Measurements from ENCODE around the gene GLRA3.
"Not testable (repeated sequence)": the region's sequence is repeated elsewhere in the genome, so short reads cannot be mapped to it uniquely, and the experiment has no call there.

Gene GLRA3

DNA sequence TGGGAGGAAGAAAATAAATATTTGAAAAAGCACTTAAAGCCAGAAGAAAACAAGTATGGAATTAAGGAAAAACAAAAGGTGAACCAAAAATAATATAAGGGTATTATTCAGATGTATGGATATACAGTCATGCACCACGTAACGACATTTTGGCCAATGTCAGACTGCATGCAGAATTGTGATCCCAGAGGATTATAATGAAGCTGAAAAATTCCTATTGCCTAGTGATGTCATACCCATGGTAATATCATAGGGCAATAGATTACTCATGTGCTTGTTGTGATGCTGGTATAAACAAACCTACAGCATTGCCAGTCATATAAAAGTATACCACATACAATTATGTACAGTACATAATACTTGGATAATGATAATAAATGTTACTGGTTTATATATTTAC, 20.9 kb downstream of the GLRA3 start:
- H3K9ac ChIP-seq (ENCODE audit: low read depth, low read length) = no peak overlapping the region
- H3K27ac ChIP-seq (ENCODE audit: low read length) = no peak overlapping the region
- no peak overlapping the region for H3K4me3 ChIP-seq (ENCODE audit: low read length)
- H3K27me3 ChIP-seq (ENCODE audit: insufficient read depth, low read length) = no peaks in the 10 kb centered on the region
- H3K36me3 ChIP-seq (ENCODE audit: insufficient read depth, low read depth, low read length) = no peaks in the 10 kb centered on the region
- H3K4me1 ChIP-seq (ENCODE audit: insufficient read depth, low read length) = no peaks in the 10 kb centered on the region; the same call in 1 of the 2 replicates
- H3K9me3 ChIP-seq (ENCODE audit: insufficient read depth, low read depth, low read length) = no peaks in the 10 kb centered on the region

DNA sequence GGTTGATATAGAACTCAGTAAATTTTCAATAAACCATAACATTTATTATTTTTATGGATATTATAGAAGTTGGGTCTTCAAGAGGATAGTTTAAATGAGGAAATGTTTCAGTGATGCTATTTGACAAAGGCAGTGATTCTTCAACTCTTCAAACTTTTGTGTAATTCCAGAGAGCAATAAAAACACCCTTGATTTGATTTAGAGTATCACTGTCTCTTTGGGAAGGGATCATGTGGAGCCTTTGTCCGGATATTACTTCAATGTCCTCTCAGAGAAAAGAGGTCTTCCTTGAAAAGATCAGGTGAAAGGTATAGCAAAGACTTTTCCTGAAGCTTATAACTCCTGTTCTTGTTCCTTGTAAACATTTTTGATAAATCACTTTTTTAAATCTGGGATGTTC, 23.3 kb downstream of the GLRA3 start:
- H3K9ac ChIP-seq (ENCODE audit: low read depth, low read length) = no peak overlapping the region
- H3K4me3 ChIP-seq (ENCODE audit: low read length) = no peak overlapping the region
- H3K9me3 ChIP-seq (ENCODE audit: insufficient read depth, low read depth, low read length) = peaks cover 8% of the 10 kb centered on the region; the same call in 1 of the 2 replicates
- no peak overlapping the region for H3K27ac ChIP-seq (ENCODE audit: low read length)
- H3K4me1 ChIP-seq (ENCODE audit: insufficient read depth, low read length) = no peaks in the 10 kb centered on the region; the same call in 1 of the 2 replicates
- no peaks in the 10 kb centered on the region for H3K27me3 ChIP-seq (ENCODE audit: insufficient read depth, low read length)
- H3K36me3 ChIP-seq (ENCODE audit: insufficient read depth, low read depth, low read length) = no peaks in the 10 kb centered on the region

DNA sequence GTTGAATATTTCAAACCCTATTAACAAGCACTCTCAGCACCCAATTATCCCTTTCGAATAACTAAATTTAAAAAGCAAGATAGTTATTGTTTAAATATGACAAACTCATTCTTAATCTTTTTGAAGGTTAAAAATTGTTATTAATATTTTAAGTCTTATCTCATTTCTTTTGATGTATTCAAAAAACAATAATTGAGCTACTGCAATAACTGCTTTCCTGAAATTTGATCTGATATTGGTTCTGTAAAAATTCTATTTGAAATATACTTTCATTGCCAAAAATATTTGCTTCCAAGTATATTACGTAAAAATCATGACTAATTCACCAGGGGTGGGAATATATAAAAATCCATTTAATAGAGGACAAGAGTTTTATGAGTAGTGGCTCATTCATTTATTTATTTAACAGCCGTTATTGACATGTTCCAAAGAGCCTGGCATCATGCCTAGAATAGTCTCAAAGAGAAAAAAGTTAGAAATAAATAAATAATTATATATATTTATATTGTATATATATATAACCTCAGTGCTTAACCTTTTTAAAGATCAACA, 34.4 kb downstream of the GLRA3 start:
- Histone ChIP-seq H3K4me1 (ENCODE audit: insufficient read depth, low read length) (no peaks in the 10 kb centered on the region), H3K36me3 (ENCODE audit: insufficient read depth, low read depth, low read length) (no peaks in the 10 kb centered on the region), H3K27me3 (ENCODE audit: insufficient read depth, low read length) (no peaks in the 10 kb centered on the region)

DNA sequence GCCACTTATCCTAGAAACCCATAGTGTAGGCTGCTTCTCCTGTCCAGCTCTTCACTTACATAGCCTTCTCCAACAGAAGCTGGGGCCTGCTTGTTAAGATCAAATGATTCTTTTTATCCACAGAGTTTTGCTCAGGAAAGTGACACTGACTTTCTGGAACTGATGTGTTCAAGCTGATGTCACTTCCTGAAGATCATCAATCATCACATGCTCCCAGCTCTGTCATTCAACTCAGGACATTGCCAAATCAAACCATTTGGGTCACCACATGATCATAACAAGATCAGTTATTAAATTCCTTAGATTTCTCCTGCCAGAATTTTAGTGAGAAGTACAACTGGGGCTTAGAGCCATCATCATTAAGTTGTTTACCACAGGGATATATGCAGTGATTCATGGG, 39.4 kb downstream of the GLRA3 start:
- Histone ChIP-seq H3K9ac (ENCODE audit: low read depth, low read length) (no peak overlapping the region), H3K4me3 (ENCODE audit: low read length) (no peak overlapping the region), H3K27ac (ENCODE audit: low read length) (no peak overlapping the region), H3K27me3 (ENCODE audit: insufficient read depth, low read length) (no peaks in the 10 kb centered on the region), H3K9me3 (ENCODE audit: insufficient read depth, low read depth, low read length) (no peaks in the 10 kb centered on the region), H3K4me1 (ENCODE audit: insufficient read depth, low read length) (no peaks in the 10 kb centered on the region), H3K36me3 (ENCODE audit: insufficient read depth, low read depth, low read length) (no peaks in the 10 kb centered on the region)

More for the DNA sequence above, 34.4 kb downstream of the GLRA3 start:
- H3K9me3 ChIP-seq (ENCODE audit: insufficient read depth, low read depth, low read length) = no peaks in the 10 kb centered on the region
- H3K27ac ChIP-seq (ENCODE audit: low read length) = no peak overlapping the region
- no peak overlapping the region for H3K4me3 ChIP-seq (ENCODE audit: low read length)
- H3K9ac ChIP-seq (ENCODE audit: low read depth, low read length) = no peak overlapping the region

DNA sequence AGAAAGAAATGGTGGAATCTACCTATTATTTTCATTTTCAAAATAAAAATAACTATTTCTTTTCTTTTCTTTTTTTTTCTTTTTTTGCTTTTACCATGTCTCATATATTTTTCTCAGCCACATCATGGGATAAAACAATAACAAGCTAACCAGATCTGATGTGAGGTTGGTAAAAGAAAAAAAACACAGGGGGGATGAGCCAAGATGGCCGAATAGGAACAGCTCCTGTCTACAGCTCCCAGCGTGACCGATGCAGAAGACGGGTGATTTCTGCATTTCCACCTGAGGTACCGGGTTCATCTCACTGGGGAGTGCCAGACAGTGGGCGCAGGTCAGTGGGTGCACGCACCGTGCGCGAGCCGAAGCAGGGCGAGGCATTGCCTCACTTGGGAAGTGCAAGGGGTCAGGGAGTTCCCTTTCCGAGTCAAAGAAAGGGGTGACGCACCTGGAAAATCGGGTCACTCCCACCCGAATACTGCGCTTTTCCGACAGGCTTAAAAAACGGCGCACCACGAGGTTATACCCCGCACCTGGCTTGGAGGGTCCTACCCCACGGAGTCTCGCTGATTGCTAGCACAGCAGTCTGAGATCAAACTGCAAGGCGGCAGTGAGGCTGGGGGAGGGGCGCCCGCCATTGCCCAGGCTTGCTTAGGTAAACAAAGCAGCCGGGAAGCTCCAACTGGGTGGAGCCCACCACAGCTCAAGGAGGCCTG, 50.6 kb downstream of the GLRA3 start:
- H3K27me3 ChIP-seq (ENCODE audit: insufficient read depth, low read length); H3K4me3 ChIP-seq (ENCODE audit: low read length); H3K4me1 ChIP-seq (ENCODE audit: insufficient read depth, low read length); H3K36me3 ChIP-seq (ENCODE audit: insufficient read depth, low read depth, low read length); H3K9ac ChIP-seq (ENCODE audit: low read depth, low read length); H3K9me3 ChIP-seq (ENCODE audit: insufficient read depth, low read depth, low read length); H3K27ac ChIP-seq (ENCODE audit: low read length): not testable (repeated sequence)

DNA sequence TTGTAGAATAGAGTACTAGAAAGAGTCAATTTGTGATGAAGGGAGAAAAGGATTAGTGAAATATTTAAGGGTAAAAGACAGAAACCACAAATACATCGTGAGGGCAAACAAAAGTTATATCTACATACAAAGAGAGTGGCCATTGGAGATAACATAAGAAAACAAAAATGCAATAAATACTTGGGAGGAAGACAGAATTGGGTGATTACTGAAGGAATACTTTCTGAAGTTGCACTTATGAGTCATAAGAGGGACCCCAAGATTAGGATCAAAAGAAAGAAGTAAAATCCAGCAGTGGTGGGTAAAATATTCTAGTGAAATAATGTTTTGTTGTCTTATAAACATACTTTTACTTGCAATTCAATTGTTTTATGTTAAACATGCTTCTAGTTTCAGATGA, 53.7 kb downstream of the GLRA3 start:
- Histone ChIP-seq H3K27me3 (ENCODE audit: insufficient read depth, low read length) (no peaks in the 10 kb centered on the region), H3K36me3 (ENCODE audit: insufficient read depth, low read depth, low read length) (no peaks in the 10 kb centered on the region)

DNA sequence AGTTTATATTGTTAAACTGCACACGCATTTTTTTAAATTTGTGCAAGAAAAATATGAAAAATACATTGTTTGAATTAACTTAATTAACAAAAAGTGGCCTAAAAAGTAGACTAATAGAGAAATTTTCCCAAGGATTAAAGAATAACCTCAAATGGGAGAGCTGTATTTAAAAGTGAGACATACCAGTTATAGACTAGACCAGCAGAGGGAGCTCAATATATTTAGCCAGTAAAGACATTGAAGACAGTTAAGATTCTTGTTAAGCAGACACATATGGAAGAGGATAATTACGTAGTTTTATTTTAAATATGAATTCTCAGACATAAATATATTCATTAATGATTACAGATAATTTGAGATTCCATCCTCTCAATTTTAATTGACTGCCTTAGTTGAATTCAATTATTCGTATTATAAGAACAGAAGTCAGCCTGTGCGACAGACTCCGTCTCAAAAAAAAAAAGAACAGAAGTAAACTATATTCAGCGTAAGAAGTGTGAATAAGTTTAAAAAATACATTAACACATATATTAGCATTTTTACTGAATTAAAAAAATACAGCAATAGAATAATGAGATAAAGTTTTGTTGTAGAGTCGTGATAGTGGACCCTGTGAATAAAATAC, 64.8 kb downstream of the GLRA3 start:
- Histone ChIP-seq H3K36me3 (ENCODE audit: insufficient read depth, low read depth, low read length) (no peaks in the 10 kb centered on the region), H3K9me3 (ENCODE audit: insufficient read depth, low read depth, low read length) (no peaks in the 10 kb centered on the region), H3K4me1 (ENCODE audit: insufficient read depth, low read length) (no peaks in the 10 kb centered on the region), H3K9ac (ENCODE audit: low read depth, low read length) (no peak overlapping the region), H3K27ac (ENCODE audit: low read length) (no peak overlapping the region), H3K27me3 (ENCODE audit: insufficient read depth, low read length) (no peaks in the 10 kb centered on the region), H3K4me3 (ENCODE audit: low read length) (no peak overlapping the region)

More for the DNA sequence above, 53.7 kb downstream of the GLRA3 start:
- H3K4me1 ChIP-seq (ENCODE audit: insufficient read depth, low read length) = no peaks in the 10 kb centered on the region
- no peak overlapping the region for H3K4me3 ChIP-seq (ENCODE audit: low read length)
- no peaks in the 10 kb centered on the region for H3K9me3 ChIP-seq (ENCODE audit: insufficient read depth, low read depth, low read length)
- no peak overlapping the region for H3K27ac ChIP-seq (ENCODE audit: low read length)
- no peak overlapping the region for H3K9ac ChIP-seq (ENCODE audit: low read depth, low read length)

DNA sequence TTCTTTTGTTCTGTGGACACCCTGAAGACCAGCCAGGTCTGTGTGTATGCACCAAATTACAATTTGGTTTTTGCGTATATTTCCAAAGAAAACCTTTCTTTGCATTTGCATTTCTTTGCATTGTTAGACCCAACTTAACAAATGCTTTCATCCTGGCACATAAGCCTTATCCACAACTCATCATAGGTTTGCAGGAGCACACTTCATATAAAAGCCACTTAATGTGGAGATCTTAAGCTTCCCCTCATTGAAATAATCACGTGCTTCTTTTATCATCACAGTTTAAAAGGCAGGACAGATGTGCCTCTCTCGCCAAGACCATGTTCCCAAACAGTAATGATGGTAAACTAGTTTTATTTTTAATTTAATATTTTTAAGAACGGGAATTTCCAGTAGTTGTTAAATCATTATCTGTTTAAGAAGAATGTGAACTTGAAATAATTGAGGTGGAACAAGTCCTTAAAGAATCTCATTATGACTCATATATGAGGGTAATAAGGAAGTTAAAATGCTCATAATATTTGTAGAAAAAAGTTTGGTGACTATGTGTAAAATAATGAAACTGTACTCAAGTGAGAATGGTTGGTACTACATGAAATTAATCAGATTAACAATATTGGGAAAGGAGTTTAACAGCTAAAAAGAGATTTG, 65.5 kb downstream of the GLRA3 start:
- no peaks in the 10 kb centered on the region for H3K27me3 ChIP-seq (ENCODE audit: insufficient read depth, low read length)
- H3K4me1 ChIP-seq (ENCODE audit: insufficient read depth, low read length) = no peaks in the 10 kb centered on the region
- H3K9me3 ChIP-seq (ENCODE audit: insufficient read depth, low read depth, low read length) = no peaks in the 10 kb centered on the region
- no peak overlapping the region for H3K9ac ChIP-seq (ENCODE audit: low read depth, low read length)
- H3K4me3 ChIP-seq (ENCODE audit: low read length) = no peak overlapping the region
- no peaks in the 10 kb centered on the region for H3K36me3 ChIP-seq (ENCODE audit: insufficient read depth, low read depth, low read length)
- no peak overlapping the region for H3K27ac ChIP-seq (ENCODE audit: low read length)

DNA sequence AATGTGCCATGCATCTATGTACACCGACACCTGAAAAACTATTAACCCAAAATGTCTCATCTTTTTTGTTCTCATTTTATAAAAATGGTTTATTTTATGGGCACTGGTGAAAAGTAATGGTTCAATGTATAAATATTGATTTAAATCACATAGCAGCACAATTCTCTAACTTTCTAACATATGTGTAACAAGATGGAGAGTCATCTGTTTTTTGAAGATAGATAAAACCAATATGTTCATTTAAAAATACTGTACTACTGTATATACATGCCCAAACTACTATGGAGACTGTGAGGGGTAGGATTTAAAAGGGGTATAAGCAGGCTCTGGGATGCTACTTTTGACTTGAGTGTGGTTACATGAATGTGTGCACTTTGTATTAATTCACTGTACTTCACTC, 67.6 kb downstream of the GLRA3 start:
- no peaks in the 10 kb centered on the region for H3K27me3 ChIP-seq (ENCODE audit: insufficient read depth, low read length)
- no peaks in the 10 kb centered on the region for H3K36me3 ChIP-seq (ENCODE audit: insufficient read depth, low read depth, low read length)
- H3K9me3 ChIP-seq (ENCODE audit: insufficient read depth, low read depth, low read length) = no peaks in the 10 kb centered on the region
- H3K4me3 ChIP-seq (ENCODE audit: low read length) = no peak overlapping the region
- no peak overlapping the region for H3K9ac ChIP-seq (ENCODE audit: low read depth, low read length)
- no peaks in the 10 kb centered on the region for H3K4me1 ChIP-seq (ENCODE audit: insufficient read depth, low read length)
- H3K27ac ChIP-seq (ENCODE audit: low read length) = no peak overlapping the region

DNA sequence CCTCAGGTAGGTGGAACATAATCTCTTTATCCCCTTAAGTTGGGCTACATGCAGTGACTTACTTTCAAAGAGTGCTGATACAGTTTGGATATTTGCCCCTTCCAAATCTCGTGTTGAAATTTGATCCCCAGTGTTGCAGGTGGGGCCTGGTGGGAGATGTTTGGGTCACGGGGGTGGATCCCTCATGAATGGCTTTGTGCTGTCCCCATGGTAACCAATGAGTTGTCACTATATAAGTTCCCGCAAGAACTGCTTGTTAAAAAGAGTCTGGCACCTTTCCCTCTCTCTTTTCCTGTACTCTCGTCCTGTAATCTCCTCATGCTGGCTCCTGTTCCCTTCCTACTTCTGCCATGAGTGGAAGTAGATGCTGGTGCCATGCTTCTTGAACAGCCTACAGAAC, 71.3 kb downstream of the GLRA3 start:
- Histone ChIP-seq H3K4me1 (ENCODE audit: insufficient read depth, low read length) (no peaks in the 10 kb centered on the region), H3K4me3 (ENCODE audit: low read length) (no peak overlapping the region), H3K27me3 (ENCODE audit: insufficient read depth, low read length) (no peaks in the 10 kb centered on the region), H3K9me3 (ENCODE audit: insufficient read depth, low read depth, low read length) (no peaks in the 10 kb centered on the region), H3K9ac (ENCODE audit: low read depth, low read length) (no peak overlapping the region), H3K36me3 (ENCODE audit: insufficient read depth, low read depth, low read length) (no peaks in the 10 kb centered on the region), H3K27ac (ENCODE audit: low read length) (no peak overlapping the region)

DNA sequence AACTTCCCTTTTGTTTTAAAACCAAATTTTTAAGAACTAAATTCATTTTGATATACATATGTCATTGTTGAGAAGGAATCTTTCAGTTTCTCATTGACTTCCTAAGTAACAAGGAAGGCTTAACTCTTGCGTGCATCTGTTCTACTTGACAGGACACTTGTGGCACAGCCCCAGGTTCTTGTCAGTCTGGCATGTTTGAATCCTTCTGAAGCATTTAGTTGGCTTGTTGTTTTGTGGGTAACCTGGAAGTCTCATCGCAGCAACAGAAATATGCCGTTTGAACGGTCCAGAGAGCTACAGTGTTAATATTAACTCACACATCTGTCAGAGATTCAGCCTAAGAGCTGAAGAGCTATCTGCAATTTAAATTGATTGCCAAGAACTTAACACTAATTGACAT, 76.0 kb downstream of the GLRA3 start:
- Histone ChIP-seq H3K27me3 (ENCODE audit: insufficient read depth, low read length) (no peaks in the 10 kb centered on the region), H3K4me1 (ENCODE audit: insufficient read depth, low read length) (no peaks in the 10 kb centered on the region), H3K4me3 (ENCODE audit: low read length) (no peak overlapping the region), H3K36me3 (ENCODE audit: insufficient read depth, low read depth, low read length) (no peaks in the 10 kb centered on the region), H3K9me3 (ENCODE audit: insufficient read depth, low read depth, low read length) (no peaks in the 10 kb centered on the region), H3K27ac (ENCODE audit: low read length) (no peak overlapping the region), H3K9ac (ENCODE audit: low read depth, low read length) (no peak overlapping the region)

DNA sequence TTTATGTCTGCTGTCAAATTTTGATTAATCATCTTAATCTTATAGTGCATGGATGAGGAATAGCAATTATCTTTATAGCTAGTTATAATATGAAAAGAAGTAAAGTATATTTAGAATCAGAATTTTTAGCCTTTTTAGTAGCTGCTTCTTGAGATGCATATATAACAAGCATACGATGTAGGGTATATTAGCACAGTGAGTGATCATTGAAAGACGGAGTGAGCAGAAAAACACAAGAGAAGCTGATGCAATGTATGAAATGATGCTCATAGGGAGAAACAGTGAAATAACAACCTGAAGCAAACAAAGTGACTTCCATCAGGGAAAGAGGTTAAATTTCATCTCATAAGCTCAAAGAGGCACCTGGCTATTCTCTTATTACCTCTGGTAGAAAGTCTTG, 77.0 kb downstream of the GLRA3 start:
- no peaks in the 10 kb centered on the region for H3K9me3 ChIP-seq (ENCODE audit: insufficient read depth, low read depth, low read length)
- H3K4me1 ChIP-seq (ENCODE audit: insufficient read depth, low read length) = no peaks in the 10 kb centered on the region
- H3K4me3 ChIP-seq (ENCODE audit: low read length) = no peak overlapping the region
- H3K36me3 ChIP-seq (ENCODE audit: insufficient read depth, low read depth, low read length) = no peaks in the 10 kb centered on the region
- no peak overlapping the region for H3K27ac ChIP-seq (ENCODE audit: low read length)
- H3K27me3 ChIP-seq (ENCODE audit: insufficient read depth, low read length) = no peaks in the 10 kb centered on the region
- no peak overlapping the region for H3K9ac ChIP-seq (ENCODE audit: low read depth, low read length)

Data from iPS-20b (cell line).